ENCODE data around the gene NKD1.

NKD1 gene

GRCh38 chr16:50634090-50634489 is 85.9 kb downstream of the NKD1 start:
- no peak for DNase-seq

DNA sequence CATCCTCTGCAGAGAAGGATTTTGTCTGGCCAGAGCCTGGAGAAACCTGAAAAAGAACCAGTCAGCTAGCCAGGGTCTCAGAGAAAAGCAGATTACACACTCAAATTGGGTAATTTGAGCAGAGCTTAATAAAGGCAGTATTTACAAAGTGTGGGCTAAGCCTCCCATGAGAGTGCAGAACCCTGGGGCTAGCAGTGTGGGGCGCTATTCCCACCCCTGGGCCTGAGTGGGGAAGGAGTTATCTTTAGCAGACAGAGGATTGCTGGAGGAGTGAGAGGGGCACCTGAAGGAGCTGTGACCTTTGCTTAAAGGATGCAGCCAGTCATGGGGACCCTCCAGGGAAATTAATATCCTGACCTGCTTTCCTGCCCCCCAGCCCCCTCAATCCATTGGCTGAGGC is 86.8 kb downstream of the NKD1 start:
- DNase-seq: no peak

GRCh38 chr16:50635505-50636392 is 87.6 kb downstream of the NKD1 start:
- DNase-seq: no peak

DNA sequence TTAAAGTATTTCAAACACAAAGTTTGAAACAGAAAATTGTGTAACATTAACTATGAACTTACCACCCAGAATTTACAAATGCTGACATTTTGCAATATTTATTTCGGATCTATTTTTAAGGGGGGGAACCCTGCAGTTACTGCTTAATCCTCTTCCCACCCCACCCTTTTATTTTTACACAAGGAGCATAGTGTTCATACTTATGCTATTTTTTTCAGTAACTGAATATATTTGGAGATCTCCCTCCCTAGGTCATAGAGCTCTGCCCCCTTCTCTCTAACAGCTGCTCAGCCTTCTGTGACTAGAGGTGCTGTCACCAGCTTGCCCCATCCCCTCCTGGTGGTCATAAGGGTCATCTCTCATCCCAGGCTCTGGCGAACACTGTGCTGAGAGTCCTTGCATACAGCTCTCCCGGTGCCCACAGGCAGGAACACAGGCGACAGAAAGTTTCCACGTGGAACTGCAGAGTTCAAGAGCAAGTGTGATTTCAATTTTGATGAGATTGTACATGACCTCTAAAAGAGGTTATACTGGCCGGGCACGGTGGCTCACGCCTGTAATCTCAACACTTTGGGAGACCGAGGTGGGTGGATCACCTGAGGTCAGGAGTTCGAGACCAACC is 88.7 kb downstream of the NKD1 start:
- no peak for DNase-seq

GRCh38 chr16:50637716-50638602 is 89.8 kb downstream of the NKD1 start:
- no peak for DNase-seq

DNA sequence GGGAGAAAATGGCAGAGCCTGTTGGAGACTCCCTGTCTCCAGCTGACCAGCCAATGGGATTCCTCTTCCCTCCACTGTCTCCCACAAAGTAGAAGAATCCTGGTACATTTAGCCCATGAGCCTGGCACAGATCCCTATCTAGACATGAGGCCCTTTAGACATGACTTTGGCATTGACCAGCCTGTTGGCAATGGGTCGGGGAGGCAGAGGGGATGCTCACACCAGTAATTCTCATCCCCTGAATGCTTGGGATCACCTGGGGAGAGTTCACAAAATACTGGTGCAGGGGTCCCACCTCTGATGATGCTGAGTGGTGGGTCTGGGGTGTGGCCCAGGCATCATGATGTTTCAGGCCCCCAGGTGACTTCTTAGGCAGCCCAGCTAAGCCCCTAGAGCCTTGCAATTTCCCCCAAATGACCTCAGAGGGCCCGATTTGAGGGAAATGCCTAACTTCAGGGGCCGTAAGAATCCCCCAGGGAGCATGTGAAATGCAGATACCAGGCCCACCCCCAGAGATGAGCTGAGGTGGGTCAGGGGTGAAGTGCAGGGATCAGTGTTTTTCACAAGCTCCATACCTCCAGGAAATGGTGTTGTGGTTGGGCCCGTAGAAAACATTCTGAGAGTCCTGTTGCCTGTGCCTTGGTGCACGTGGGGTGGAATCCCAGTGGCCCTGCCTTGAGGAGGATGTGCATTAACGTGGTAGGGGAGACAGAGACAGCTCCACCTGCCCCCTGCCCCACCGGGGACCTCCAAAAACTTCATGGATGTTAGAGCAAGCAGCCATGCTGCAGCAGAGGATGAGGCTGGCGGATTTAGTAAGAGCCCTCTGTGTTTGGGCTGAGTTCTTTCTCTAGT is 90.8 kb downstream of the NKD1 start:
- DNase-seq: no peak

- DNase-seq: no peak
Observed at GRCh38 chr16:50640391-50640790, 92.2 kb downstream of the NKD1 start.

GRCh38 chr16:50640919-50641817 is 93.0 kb downstream of the NKD1 start:
- DNase-seq: no peak

DNA sequence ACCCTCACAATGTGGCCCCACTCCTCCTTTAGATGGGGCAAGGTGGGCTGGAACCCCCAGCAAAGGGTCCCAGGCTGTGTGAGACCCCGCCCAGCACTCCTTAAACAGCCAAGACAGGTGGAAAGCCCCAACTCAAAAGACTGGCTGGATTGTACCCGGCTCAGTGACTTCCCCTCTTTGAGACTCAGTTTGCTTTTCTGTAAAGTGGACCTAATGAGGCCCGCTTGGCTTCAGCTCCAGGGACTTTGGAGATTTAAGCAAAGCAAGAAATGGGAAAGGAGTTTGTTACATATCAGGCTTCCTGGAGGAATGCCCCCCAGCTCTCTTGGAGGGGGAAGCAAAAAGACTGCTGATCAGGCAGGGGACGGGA is 93.6 kb downstream of the NKD1 start:
- DNase-seq: no peak

GRCh38 chr16:50642349-50642748 is 94.2 kb downstream of the NKD1 start:
- no peak for DNase-seq

DNA sequence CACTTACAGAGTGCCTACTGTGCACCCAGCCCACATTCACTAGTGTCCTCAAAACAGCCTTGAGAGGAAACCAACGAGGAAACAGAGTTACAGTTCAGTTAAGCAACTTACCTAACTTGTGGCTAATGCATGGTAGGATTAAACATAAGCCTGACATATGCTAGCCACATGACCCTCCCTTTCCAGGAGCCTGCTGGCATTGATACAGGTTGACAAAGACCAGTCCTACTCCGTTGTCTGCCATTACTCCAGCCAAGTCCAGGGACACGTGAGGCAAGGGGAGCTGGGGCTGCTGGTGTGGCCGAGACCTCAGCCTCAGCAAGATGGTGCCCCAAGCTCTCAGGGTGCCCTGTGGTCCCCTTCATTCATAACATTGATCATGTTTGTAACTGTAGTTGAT is 95.0 kb downstream of the NKD1 start:
- DNase-seq: no peak

DNA sequence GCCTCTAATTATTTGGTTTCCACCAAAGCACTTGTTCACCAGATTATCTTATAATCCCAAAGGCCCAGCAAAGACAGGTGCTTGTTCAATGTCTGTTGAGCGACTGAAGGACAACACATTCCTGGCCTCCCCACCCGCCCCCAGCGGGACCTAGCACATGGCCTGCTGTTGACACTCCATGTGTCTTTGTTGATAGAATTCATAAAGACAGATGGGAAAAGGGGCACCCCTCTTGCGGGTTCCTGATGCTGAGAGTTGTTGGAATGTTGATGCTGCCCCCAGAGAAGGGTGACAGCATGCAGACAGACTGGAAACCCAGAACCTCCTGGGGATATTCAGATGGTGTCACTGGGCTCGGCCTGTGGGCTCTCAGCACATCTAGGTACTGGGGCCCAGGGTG is 96.0 kb downstream of the NKD1 start:
- no peak for DNase-seq

GRCh38 chr16:50644729-50645128 is 96.5 kb downstream of the NKD1 start:
- no peak for DNase-seq

DNA sequence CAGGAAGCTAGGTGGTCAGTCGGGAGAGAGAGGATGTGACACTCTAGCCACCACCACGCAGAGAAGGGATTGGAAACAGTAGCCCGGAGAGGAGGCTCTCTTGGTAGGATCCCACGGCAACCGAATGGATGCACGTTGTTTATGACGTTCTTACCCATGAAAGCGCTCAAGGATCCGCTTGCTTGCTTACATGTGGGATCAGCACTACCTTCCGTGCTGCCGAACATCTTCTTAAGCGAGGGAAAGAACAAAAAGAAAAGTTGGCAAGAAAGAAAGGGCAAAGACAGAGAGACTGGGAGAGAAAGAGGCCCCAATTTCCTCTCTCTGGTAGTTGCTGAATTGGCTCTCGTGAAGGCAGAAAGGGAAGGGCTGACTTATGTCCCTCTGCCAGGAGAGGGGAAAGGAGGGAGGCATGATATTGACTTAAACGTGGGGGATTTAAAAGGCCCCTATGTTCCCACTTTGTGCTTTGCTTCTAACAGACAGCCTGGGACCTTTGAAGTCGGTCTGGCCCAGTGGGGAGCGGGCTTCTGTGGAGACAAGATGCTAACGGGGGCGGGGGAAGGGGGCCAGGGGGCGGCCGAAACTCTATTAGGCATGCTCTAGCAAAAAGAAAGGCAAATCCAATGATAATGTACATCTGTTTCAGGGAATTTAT is 97.5 kb downstream of the NKD1 start:
- no peak for DNase-seq

GRCh38 chr16:50646345-50646744 is 98.1 kb downstream of the NKD1 start:
- DNase-seq: no peak

DNA sequence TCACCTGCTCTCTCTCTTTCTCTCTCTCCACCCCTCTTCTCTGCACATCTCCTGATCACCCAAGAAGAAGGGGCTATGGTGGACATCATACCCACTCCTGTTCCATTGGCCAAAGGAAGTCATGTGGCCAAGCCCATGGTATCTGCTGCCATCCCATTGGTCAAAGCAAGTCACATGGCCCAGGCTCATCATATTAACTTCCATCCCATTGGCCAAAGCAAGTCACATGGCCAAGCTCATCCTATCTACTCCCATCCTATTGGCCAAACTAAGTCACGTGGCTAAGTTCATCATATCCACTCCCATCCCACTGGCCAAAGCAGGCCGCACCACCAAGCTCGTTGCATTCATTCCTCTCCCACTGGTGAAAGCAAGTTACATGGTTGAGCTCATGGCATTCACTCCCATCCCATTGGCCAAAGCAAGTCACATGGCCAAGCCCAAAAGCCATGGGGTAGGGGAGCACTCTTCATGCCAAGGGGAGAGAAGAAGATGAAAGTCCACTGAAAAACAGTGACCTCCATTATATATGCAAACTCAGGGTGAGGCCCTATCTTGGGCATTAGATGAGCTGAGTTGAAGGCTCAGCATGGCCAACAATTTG is 103.7 kb downstream of the NKD1 start:
- no peak for DNase-seq

DNA sequence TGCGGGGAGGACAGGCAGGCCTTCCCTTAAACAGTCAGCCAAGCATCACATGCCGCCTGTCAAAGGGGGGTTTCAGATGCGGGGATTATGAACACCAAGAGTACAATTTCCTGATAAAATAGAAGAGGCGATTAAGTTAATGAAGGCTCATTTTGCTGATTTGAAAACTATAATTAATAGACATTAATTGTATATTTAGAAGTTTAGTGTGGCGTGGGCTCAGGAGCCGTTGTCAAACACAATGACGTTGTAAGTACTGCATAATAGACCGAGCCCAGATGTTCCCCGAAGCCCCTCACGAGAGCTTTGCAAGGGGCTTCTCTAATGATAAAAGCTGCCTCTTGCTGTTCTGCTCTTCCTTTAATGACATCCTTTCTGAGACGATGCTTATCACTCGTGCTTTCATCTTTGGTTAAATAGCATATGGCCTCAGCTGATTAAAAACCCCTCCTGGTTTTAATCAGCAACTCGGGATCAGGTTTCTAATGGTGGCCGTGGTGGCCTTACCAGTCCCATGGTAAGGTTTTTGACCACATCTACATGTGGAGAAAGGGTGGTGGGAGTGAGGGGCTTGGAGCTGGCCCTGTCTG is 104.7 kb downstream of the NKD1 start:
- DNase-seq: no peak

GRCh38 chr16:50653633-50654519 is 105.7 kb downstream of the NKD1 start:
- peak; percentile 82 for DNase-seq

GRCh38 chr16:50655558-50656055 is 107.4 kb downstream of the NKD1 start:
- no peak for DNase-seq
